T-helper 17 cell (primary cell): ENCODE data around the gene AUTS2. TPM values are rescaled to one million over a fixed set of nuclear protein-coding genes. Genes with fewer than 3 reads are reported as not detected.

Source experiments
- ATAC-seq: fragments of 150-1000 bp; cut with Tn5 transposase; 2 replicates; pipeline ENCODE4 v1.10.0; 2021; ENCODE audit warnings: mild to moderate bottlenecking, moderate library complexity
- DNase-seq, 3 donors: peaks; one replicate each; pipeline versions ENCODE4 v3.0.0 to v3.0.0-alpha.2; 2020 to 2021
- H3K9me3 ChIP-seq: one replicate; pipeline ENCODE4 v1.7.0; 2013; ENCODE audit warnings: low read length, mild to moderate bottlenecking; ENCODE audit not compliant: control insufficient read depth, poor library complexity, severe bottlenecking
- H3K27ac Mint-ChIP-seq: one replicate; pipeline ENCODE4 v1.8.0; 2022; ENCODE audit warnings: mild to moderate bottlenecking, moderate library complexity, mixed read lengths
- H3K27me3 Mint-ChIP-seq: one replicate; pipeline ENCODE4 v1.8.0; 2022; ENCODE audit warnings: mixed read lengths
- H3K36me3 Mint-ChIP-seq: one replicate; pipeline ENCODE4 v1.8.0; 2022; ENCODE audit warnings: low read depth, mixed read lengths
- H3K4me1 Mint-ChIP-seq: one replicate; pipeline ENCODE4 v1.8.0; 2022; ENCODE audit warnings: mild to moderate bottlenecking, mixed read lengths
- H3K4me3 Mint-ChIP-seq: one replicate; pipeline ENCODE4 v1.8.0; 2022; ENCODE audit warnings: mild to moderate bottlenecking, moderate library complexity, mixed read lengths
- total RNA-seq, 4 donors: library from RNA in 2 of 4; stranded (reverse) in 2 of 4; gene quantifications; one replicate each; pipeline ENCODE4 v1.2.3 and lab custom pipeline; 2022 to 2026

AUTS2 gene
- total RNA-seq, 2 donors from 2014 or later = 84.2 to 89.5 TPM

DNA sequence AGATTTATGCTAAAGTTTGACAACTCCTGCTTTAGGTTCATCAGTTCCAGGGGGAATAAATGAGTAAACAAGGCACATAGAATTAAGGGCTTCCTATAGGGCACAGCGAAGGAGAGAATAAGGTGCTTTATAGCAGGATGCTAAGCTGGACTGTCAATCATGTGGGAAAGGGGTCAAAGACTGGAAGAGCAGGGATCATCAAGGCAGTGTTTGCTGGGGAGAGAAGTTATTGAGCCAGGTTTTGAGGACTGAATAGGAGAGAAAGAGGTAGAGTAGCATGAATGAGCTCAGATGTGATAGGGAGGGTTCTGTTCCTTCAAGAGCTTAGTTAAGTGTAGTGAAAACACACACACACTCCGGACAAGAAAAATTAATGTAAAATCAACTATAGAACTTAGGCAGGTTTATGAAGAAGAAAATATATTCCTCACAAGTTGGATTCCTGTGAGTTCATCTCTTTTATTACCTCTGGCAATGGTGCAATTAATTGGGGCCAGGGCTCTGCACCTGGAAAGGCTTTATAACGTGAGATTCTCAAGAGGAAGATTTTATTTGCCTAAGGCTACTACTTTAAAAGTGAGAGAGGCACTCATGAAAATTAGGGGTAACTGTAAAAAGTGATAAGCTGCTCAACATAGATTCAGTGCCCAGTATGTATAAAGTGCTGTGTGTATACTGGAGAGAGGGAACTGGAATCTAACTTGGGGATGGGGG, 222.4 kb downstream of the AUTS2 start:
- no peak for DNase-seq
- no peak overlapping the region for H3K4me3 Mint-ChIP-seq
- H3K9me3 ChIP-seq = peaks cover 2% of the 10 kb centered on the region
- no peaks in the 10 kb centered on the region for H3K36me3 Mint-ChIP-seq
- H3K4me1 Mint-ChIP-seq = no peaks in the 10 kb centered on the region
- no peaks in the 10 kb centered on the region for H3K27me3 Mint-ChIP-seq
- ATAC-seq = no peak
- H3K27ac Mint-ChIP-seq = no peak overlapping the region

DNA sequence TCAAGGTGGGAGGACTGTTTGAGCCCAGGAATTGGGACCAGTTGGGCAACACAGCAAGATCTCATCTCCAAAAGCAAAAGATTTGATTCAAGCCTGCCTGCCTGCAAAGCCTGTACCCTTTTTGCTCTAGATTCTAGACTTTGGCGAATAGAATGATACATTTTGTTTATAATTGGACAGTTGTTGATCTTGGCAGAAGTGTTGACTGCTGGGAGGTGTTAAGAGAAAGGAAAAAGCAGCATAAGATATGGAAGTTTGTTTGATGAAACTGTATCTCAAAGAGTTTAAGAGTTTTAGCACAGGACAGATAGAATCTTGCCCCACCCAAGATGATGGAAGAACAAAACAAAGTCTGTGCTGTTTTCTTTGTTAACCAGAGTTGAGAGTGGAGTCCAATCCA, 224.1 kb downstream of the AUTS2 start:
- H3K4me3 Mint-ChIP-seq = no peak overlapping the region
- H3K4me1 Mint-ChIP-seq = no peaks in the 10 kb centered on the region
- H3K36me3 Mint-ChIP-seq = no peaks in the 10 kb centered on the region
- H3K27me3 Mint-ChIP-seq = no peaks in the 10 kb centered on the region
- DNase-seq (no peak), ATAC-seq (no peak)
- H3K27ac Mint-ChIP-seq = no peak overlapping the region
- peaks cover 2% of the 10 kb centered on the region for H3K9me3 ChIP-seq

GRCh38 chr7:69823151-69823744, 225.0 kb downstream of the AUTS2 start:
- H3K36me3 Mint-ChIP-seq = no peaks in the 10 kb centered on the region
- DNase-seq = no peak
- H3K4me3 Mint-ChIP-seq = no peak overlapping the region
- H3K9me3 ChIP-seq = peaks cover 2% of the 10 kb centered on the region
- no peaks in the 10 kb centered on the region for H3K4me1 Mint-ChIP-seq
- no peak for ATAC-seq
- peaks cover 5% of the 10 kb centered on the region for H3K27me3 Mint-ChIP-seq
- H3K27ac Mint-ChIP-seq = no peak overlapping the region

DNA sequence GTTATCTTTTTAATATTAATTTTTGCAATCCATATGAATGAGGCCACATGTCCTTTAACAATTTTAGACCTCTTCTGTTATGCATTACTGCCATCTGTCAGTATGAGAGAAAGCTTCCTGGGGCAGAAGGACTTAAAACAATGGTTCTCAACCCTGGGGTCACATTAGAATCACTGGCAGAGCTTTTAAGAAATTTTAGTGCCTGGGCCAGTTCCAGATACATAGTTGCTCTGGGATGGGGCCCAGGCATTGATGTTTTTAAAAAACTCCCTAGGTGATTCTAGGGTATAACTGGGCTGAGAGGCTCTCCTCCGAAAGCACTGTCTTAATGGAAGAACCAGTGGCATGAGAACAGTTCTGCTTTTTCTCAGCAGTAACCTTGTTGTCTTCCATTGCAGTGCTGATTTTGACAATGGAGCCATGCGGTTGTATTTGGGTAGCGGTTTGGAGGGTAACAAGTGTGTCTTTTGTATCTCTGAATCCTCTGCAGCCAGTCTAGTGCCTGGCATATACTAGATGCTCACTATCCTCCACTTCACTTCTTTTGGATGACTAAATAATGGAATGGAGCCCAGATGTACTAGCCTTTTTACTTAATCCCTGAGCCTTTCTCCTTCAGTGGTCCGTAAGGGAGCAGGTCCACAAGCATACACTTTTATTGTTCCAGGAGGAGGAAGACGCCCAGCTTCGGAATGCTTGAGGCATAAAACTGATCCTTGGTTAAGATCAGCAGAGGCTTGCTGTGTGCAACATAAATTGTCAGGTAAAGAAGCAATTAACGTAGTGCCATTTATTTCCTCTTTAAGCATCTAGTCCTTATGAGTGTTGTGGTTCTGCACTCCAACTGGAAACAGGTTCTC, 227.1 kb downstream of the AUTS2 start:
- ATAC-seq = no peak
- Mint-ChIP-seq H3K4me1 (no peaks in the 10 kb centered on the region), H3K27ac (no peak overlapping the region), H3K4me3 (no peak overlapping the region), H3K36me3 (no peaks in the 10 kb centered on the region), H3K27me3 (peaks cover 5% of the 10 kb centered on the region)
- no peak for DNase-seq
- H3K9me3 ChIP-seq = peaks cover 2% of the 10 kb centered on the region

- no peak for DNase-seq
- Mint-ChIP-seq H3K4me1 (no peaks in the 10 kb centered on the region), H3K36me3 (no peaks in the 10 kb centered on the region), H3K27ac (no peak overlapping the region), H3K27me3 (peaks cover 5% of the 10 kb centered on the region), H3K4me3 (no peak overlapping the region)
- H3K9me3 ChIP-seq = peaks cover 2% of the 10 kb centered on the region
- ATAC-seq = no peak
Measured at GRCh38 chr7:69826283-69826682, 228.0 kb downstream of the AUTS2 start.

DNA sequence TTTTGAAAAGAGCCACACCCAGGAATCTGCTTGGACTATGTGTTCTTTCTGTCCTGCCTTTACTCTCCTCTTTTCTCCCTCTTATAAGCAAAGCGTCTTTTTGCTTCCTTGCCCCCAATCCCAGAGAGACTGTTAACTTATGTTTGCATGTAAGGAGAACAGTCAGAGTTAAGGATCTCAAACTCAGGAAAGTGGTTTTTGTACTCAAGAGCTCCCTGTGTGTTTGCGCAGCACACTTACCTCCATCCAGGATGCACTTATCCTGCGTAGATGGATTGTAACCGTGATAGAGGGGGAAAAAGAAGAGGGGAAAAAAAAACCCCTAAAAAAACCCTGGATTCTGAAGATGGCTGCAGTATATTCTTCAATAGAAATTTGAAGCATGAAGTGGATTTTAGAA, 228.9 kb downstream of the AUTS2 start:
- Mint-ChIP-seq H3K4me1 (no peaks in the 10 kb centered on the region), H3K27me3 (peaks cover 5% of the 10 kb centered on the region), H3K36me3 (no peaks in the 10 kb centered on the region), H3K4me3 (no peak overlapping the region), H3K27ac (no peak overlapping the region)
- peaks cover 2% of the 10 kb centered on the region for H3K9me3 ChIP-seq
- DNase-seq = no peak
- ATAC-seq = no peak

- no peaks in the 10 kb centered on the region for H3K4me1 Mint-ChIP-seq
Measured at GRCh38 chr7:69827558-69827957, 229.3 kb downstream of the AUTS2 start.

GRCh38 chr7:69832356-69832755, 234.1 kb downstream of the AUTS2 start:
- H3K36me3 Mint-ChIP-seq = no peaks in the 10 kb centered on the region
- DNase-seq (no peak), ATAC-seq (no peak)
- H3K4me1 Mint-ChIP-seq = no peaks in the 10 kb centered on the region
- no peak overlapping the region for H3K4me3 Mint-ChIP-seq
- no peak overlapping the region for H3K27ac Mint-ChIP-seq
- H3K27me3 Mint-ChIP-seq = peaks cover 5% of the 10 kb centered on the region
- H3K9me3 ChIP-seq = no peaks in the 10 kb centered on the region

More at GRCh38 chr7:69827558-69827957, 229.3 kb downstream of the AUTS2 start:
- DNase-seq (no peak), ATAC-seq (no peak)
- H3K36me3 Mint-ChIP-seq = no peaks in the 10 kb centered on the region
- no peak overlapping the region for H3K27ac Mint-ChIP-seq
- H3K4me3 Mint-ChIP-seq = no peak overlapping the region
- H3K9me3 ChIP-seq = peaks cover 2% of the 10 kb centered on the region
- H3K27me3 Mint-ChIP-seq = peaks cover 5% of the 10 kb centered on the region

- Mint-ChIP-seq H3K27ac (no peak overlapping the region), H3K27me3 (no peaks in the 10 kb centered on the region), H3K4me1 (no peaks in the 10 kb centered on the region), H3K36me3 (no peaks in the 10 kb centered on the region), H3K4me3 (no peak overlapping the region)
- ATAC-seq (no peak), DNase-seq (no peak)
- H3K9me3 ChIP-seq = no peaks in the 10 kb centered on the region
Measured at GRCh38 chr7:69833964-69834363, 235.7 kb downstream of the AUTS2 start.

DNA sequence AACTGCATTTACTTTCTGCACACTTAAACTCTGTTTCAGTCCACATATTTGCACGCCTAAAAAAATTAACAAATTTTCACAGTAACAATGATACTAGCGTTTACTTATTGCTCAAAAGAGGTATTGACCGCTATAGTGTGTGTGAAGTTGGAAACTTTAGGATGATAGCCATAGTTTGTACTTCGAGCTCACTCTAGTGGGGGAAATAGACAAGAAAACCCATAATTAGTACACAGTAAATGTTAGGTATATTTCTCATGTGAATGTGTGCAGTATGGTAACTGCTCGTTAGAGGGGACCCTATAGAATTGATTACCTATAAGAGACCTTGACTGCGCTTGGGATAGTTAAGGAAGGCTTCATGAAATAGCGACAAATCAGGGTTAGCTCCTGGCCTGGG, 238.4 kb downstream of the AUTS2 start:
- Mint-ChIP-seq H3K27me3 (no peaks in the 10 kb centered on the region), H3K27ac (no peak overlapping the region), H3K4me1 (no peaks in the 10 kb centered on the region), H3K36me3 (no peaks in the 10 kb centered on the region), H3K4me3 (no peak overlapping the region)
- DNase-seq = no peak
- no peak for ATAC-seq
- H3K9me3 ChIP-seq = no peaks in the 10 kb centered on the region

- Mint-ChIP-seq H3K4me3 (no peak overlapping the region), H3K36me3 (no peaks in the 10 kb centered on the region), H3K4me1 (no peaks in the 10 kb centered on the region), H3K27me3 (no peaks in the 10 kb centered on the region), H3K27ac (no peak overlapping the region)
- DNase-seq (no peak), ATAC-seq (no peak)
- H3K9me3 ChIP-seq = no peaks in the 10 kb centered on the region
Measured at GRCh38 chr7:69837387-69838068, 239.3 kb downstream of the AUTS2 start.

- no peaks in the 10 kb centered on the region for H3K36me3 Mint-ChIP-seq
- H3K27me3 Mint-ChIP-seq = no peaks in the 10 kb centered on the region
- no peak for ATAC-seq
- no peaks in the 10 kb centered on the region for H3K9me3 ChIP-seq
- H3K4me3 Mint-ChIP-seq = no peak overlapping the region
- H3K4me1 Mint-ChIP-seq = no peaks in the 10 kb centered on the region
- H3K27ac Mint-ChIP-seq = no peak overlapping the region
- no peak for DNase-seq
Measured at GRCh38 chr7:69839782-69840181, 241.5 kb downstream of the AUTS2 start.

- H3K9me3 ChIP-seq = no peaks in the 10 kb centered on the region
- DNase-seq = no peak
- no peaks in the 10 kb centered on the region for H3K27me3 Mint-ChIP-seq
- H3K4me3 Mint-ChIP-seq = no peak overlapping the region
- no peak for ATAC-seq
- H3K36me3 Mint-ChIP-seq = no peaks in the 10 kb centered on the region
- H3K27ac Mint-ChIP-seq = no peak overlapping the region
- no peaks in the 10 kb centered on the region for H3K4me1 Mint-ChIP-seq
Measured at GRCh38 chr7:69840248-69840647, 242.0 kb downstream of the AUTS2 start.
